Progenitor cell of endocrine pancreas (in vitro differentiated cells): ENCODE measurements around the gene CST9. TPM values are rescaled to one million over a fixed set of nuclear protein-coding genes. Genes with fewer than 3 reads are reported as not detected.

Experiments used
- DNase-seq: peaks from one replicate; pipeline ENCODE4 v3.0.0; 2021; ENCODE audit warnings: low spot score; ENCODE audit not compliant: unreplicated experiment
- H3K27ac Mint-ChIP-seq: 2 replicates; pipeline ENCODE4 v1.8.0; 2021; ENCODE audit warnings: mild to moderate bottlenecking, moderate library complexity, mixed read lengths
- H3K27me3 Mint-ChIP-seq: 2 replicates; pipeline ENCODE4 v1.8.0; 2021; ENCODE audit warnings: mixed read lengths
- H3K36me3 Mint-ChIP-seq: 2 replicates; pipeline ENCODE4 v1.8.0; 2022; ENCODE audit warnings: mixed read lengths; ENCODE audit not compliant: insufficient read depth
- H3K4me1 Mint-ChIP-seq: 2 replicates; pipeline ENCODE4 v1.8.0; 2021; ENCODE audit warnings: low read depth, mixed read lengths
- H3K4me3 Mint-ChIP-seq: 2 replicates; pipeline ENCODE4 v1.8.0; 2021; ENCODE audit warnings: low read depth, mild to moderate bottlenecking, moderate library complexity, mixed read lengths
- H3K9me3 Mint-ChIP-seq: 2 replicates; pipeline ENCODE4 v1.8.0; 2021; ENCODE audit warnings: low read depth, mixed read lengths
- total RNA-seq: library from RNA; stranded (reverse); gene quantifications from 2 replicates; pipeline ENCODE4 v1.2.1, GENCODE V29; 2021
- TF ChIP-seq, protein P1 (sequence below): fragments of 200-600 bp; sonication (generic); IDR thresholded peaks from one replicate; pipeline ENCODE4 v1.5.0; 2021; ENCODE audit warnings: antibody characterized with exemption, mild to moderate bottlenecking; ENCODE audit not compliant: unreplicated experiment

The CST9 gene
- total RNA-seq, 1 donor from 2014 or later, result not detected

DNA sequence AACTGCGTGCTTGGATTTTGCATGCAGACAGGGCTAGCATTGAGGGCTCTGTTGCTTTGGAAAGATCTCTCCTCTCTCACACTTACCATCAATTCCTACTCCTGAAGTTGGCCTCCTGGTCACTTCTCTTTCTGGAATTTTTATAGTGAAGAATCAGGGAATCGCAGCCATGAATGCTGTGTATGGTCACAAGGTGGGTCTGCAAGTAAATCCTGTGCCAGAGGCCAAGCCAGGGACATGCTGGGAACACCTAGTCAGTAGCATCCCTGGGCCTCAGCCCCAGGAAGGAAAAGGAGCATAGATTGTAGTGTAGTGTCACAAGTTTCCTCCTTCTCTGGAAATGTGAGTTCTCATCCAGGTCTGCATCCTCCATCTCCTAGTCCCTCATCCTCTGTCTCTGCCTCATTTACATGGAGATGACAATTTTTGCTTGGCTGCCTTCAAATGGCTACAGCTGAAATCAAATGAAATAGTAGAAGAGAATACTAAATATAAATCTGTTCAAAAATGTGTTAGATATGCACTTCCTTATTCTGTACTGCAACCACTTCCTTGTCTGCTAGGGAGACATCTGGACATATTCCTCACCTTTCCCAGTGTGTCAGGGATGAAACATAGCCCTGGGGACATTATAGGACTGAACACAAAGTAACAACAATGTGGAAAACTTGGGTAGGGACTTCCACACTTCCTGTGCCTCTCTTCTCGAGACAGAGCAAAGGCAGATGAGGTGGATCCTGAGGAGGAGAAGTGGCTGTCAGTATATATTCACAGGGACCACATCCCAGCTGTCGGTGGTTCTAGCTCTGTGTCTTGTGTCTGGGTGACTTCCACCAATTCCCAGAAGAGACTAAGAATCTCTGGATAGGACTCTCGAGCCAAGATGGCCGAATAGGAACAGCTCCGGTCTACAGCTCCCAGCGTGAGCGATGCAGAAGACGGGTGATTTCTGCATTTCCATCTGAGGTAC, 17.0 kb downstream of the CST9 start:
- Mint-ChIP-seq H3K4me3 (peak overlapping the region; percentile 40), H3K9me3 (no peaks in the 10 kb centered on the region), H3K27ac (no peak overlapping the region), H3K4me1 (peaks cover 8% of the 10 kb centered on the region), H3K27me3 (no peaks in the 10 kb centered on the region), H3K36me3 (no peaks in the 10 kb centered on the region)
- DNase-seq, result no peak
- TF ChIP-seq, protein P1, sequence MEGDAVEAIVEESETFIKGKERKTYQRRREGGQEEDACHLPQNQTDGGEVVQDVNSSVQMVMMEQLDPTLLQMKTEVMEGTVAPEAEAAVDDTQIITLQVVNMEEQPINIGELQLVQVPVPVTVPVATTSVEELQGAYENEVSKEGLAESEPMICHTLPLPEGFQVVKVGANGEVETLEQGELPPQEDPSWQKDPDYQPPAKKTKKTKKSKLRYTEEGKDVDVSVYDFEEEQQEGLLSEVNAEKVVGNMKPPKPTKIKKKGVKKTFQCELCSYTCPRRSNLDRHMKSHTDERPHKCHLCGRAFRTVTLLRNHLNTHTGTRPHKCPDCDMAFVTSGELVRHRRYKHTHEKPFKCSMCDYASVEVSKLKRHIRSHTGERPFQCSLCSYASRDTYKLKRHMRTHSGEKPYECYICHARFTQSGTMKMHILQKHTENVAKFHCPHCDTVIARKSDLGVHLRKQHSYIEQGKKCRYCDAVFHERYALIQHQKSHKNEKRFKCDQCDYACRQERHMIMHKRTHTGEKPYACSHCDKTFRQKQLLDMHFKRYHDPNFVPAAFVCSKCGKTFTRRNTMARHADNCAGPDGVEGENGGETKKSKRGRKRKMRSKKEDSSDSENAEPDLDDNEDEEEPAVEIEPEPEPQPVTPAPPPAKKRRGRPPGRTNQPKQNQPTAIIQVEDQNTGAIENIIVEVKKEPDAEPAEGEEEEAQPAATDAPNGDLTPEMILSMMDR, result no peak

DNA sequence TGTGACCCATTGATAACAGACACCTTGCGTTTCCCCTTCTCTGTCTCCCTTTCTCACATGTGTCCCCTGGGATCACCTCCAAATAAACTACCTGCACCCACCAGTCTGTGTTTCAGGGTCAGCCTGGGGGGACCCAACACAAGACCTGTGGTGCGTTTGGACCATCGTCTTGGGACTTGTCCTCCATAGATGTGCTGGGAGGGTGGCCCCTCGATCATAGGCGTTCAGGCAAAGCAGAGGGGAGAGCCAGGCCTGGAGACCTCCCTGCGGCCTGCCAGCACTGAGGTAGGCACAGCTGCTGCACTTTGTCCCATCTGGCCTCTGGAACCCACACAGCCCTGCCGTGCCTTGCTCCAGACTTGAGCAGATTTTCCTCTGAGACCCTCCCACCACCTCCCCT, 18.1 kb downstream of the CST9 start:
- no peaks in the 10 kb centered on the region for H3K36me3 Mint-ChIP-seq
- H3K4me1 Mint-ChIP-seq, result peaks cover 8% of the 10 kb centered on the region
- no peak overlapping the region for H3K4me3 Mint-ChIP-seq
- no peaks in the 10 kb centered on the region for H3K27me3 Mint-ChIP-seq
- H3K9me3 Mint-ChIP-seq, result no peaks in the 10 kb centered on the region
- no peak overlapping the region for H3K27ac Mint-ChIP-seq
- TF ChIP-seq, protein P1, result no peak
- no peak for DNase-seq

DNA sequence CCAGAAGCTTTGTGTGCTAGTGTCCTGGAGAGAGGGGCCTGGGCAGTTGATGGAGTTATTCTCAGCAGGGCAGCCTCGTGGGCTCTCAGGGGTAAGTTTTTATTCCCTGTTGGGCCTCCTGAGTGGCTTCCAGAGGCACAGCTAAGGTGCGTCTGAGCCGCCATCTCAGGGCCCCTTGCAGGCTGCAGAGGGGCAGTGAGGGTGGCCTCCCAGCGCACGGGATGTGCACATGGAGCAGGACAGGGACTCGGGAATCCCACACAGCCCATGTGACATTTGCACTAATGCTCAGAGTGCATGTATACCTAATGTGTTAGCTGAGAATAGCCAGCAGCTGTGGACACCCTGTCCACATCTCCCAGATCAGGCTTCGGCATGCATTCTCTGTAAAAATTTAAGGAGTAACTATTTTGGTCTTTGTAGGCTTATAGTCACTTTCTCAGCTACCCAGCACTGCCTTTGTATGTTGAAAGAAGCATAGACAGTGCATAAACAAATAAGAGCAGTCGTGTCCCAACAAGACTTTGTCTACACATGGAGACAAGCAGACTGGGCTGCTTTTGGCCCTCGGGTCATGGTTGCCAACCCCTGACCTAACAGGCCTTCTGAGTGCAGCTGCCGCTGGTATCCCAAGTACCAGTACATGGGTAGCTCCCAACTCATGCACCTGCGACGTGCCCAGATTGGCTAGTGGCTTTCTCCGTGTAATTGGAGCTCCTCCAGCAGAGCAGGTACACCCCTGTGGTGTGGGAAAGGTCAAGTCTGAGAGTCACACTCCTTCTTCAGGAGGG, 18.8 kb downstream of the CST9 start:
- no peaks in the 10 kb centered on the region for H3K9me3 Mint-ChIP-seq
- peaks cover 8% of the 10 kb centered on the region for H3K4me1 Mint-ChIP-seq
- H3K4me3 Mint-ChIP-seq, result no peak overlapping the region
- H3K27ac Mint-ChIP-seq, result no peak overlapping the region
- TF ChIP-seq, protein P1, result no peak
- no peak for DNase-seq
- H3K36me3 Mint-ChIP-seq, result no peaks in the 10 kb centered on the region
- no peaks in the 10 kb centered on the region for H3K27me3 Mint-ChIP-seq

DNA sequence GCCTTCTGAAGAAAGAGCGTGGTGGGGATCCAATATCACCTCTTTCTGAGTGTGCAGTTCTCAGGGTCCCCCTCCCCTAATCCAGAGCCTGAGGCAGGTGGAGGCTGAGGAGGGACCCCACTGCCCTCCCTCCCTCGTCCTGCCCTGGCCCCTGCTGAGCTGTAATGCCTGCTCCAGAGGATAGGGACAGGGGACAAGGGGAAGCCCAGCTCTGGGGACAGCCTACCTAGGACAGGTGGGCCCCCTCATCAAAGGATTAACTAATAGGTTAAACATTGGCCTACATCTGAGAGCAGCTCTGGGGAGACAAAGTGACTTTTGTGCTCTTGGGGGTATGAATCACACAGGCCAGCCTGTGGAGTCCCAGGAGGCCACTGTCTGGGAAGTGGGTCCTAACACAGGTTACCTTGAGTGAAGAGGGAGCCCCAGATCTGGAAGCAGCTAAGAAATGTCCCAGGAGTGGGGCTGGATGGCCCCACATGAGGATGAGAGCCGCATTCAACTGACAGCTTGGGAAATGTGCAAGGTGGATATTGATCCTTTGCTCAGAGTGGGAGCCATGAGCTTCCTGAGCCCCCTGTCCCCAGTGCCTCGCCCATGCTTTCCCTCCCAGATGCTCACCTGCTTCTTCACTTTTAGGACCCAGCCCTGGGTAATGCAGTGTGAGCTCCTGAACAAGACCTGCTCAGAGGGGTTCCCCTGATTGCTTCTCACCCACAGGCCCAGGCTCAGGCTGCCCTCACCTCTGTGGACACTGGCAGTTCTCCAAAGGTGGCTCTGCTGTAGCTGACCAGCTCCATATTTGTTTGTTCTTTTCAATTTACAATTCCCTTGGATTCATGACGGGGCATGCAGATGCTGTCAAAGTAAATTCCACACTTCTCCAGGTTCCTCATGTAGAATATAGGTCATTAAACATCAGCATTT, 19.6 kb downstream of the CST9 start:
- H3K4me3 Mint-ChIP-seq, result no peak overlapping the region

More for the DNA sequence above, 19.6 kb downstream of the CST9 start:
- H3K9me3 Mint-ChIP-seq, result peaks cover 2% of the 10 kb centered on the region
- H3K27me3 Mint-ChIP-seq, result no peaks in the 10 kb centered on the region
- H3K27ac Mint-ChIP-seq, result no peak overlapping the region
- peaks cover 8% of the 10 kb centered on the region for H3K4me1 Mint-ChIP-seq
- no peaks in the 10 kb centered on the region for H3K36me3 Mint-ChIP-seq
- DNase-seq, result no peak
- TF ChIP-seq, protein P1, result no peak
